SU-DHL-6 (cell line): ENCODE measurements around the gene TRPV4.

Experiments
- H2AFZ ChIP-seq: fragments of 200-600 bp; sonication (generic); 2 replicates; pipeline ENCODE4 v1.6.1; 2014; ENCODE audit warnings: low read depth, mild to moderate bottlenecking, moderate library complexity, mixed read lengths, antibody characterized with exemption, low read length; ENCODE audit not compliant: severe bottlenecking
- H3F3A ChIP-seq: fragments of 200-600 bp; shearing (Covaris generic); 2 replicates; pipeline ENCODE4 v1.6.0; 2016; ENCODE audit warnings: antibody characterized with exemption, mild to moderate bottlenecking; ENCODE audit not compliant: insufficient read depth
- H3K27ac ChIP-seq: fragments of 200-600 bp; sonication (generic); 2 replicates; pipeline ENCODE4 v1.5.1; 2016; ENCODE audit warnings: low read depth, mild to moderate bottlenecking, low read length, moderate library complexity, mixed read lengths
- H3K27me3 ChIP-seq: fragments of 200-600 bp; sonication (generic), shearing (Covaris generic); 2 replicates; pipeline ENCODE4 v1.6.0; 2014; ENCODE audit warnings: mild to moderate bottlenecking, low read length
- H3K36me3 ChIP-seq: fragments of 200-600 bp; sonication (generic); 2 replicates; pipeline ENCODE4 v1.6.1; 2014; ENCODE audit warnings: mild to moderate bottlenecking, low read length, mixed read lengths
- H3K4me2 ChIP-seq: fragments of 300-600, 200-600 bp; shearing (Covaris generic), sonication (generic); 2 replicates; pipeline ENCODE4 v1.6.0; 2014; ENCODE audit warnings: low read length, low read depth, mild to moderate bottlenecking; ENCODE audit not compliant: poor library complexity, severe bottlenecking
- H3K4me3 ChIP-seq: fragments of 200-600 bp; sonication (generic); 2 replicates; pipeline ENCODE4 v1.5.1; 2014; ENCODE audit warnings: antibody characterized with exemption, low read length, mild to moderate bottlenecking, mixed read lengths; ENCODE audit not compliant: insufficient read depth, poor library complexity, severe bottlenecking
- H3K79me2 ChIP-seq: fragments of 200-600 bp; sonication (generic); 2 replicates; pipeline ENCODE4 v1.6.1; 2014; ENCODE audit warnings: mild to moderate bottlenecking, low read length, moderate library complexity; ENCODE audit not compliant: insufficient read depth
- H3K9ac ChIP-seq: fragments of 200-600 bp; sonication (generic); 2 replicates; pipeline ENCODE4 v1.7.0; 2014; ENCODE audit warnings: mild to moderate bottlenecking, low read length
- H3K9me2 ChIP-seq: fragments of 200-600 bp; sonication (generic); replicated peaks from 2 replicates; pipeline ENCODE4 v1.6.1; 2014; ENCODE audit warnings: low read length; ENCODE audit not compliant: insufficient read depth
- H3K9me3 ChIP-seq: fragments of 200-600 bp; sonication (generic); 2 replicates; pipeline ENCODE4 v1.6.1; 2014; ENCODE audit warnings: low read length, mixed read lengths; ENCODE audit not compliant: insufficient read depth
- H4K20me1 ChIP-seq: fragments of 200-600 bp; sonication (generic); 2 replicates; pipeline ENCODE4 v1.6.1; 2014; ENCODE audit warnings: low read depth, mild to moderate bottlenecking, antibody characterized with exemption, low read length, moderate library complexity, mixed read lengths
- EZH2phosphoT487 ChIP-seq: fragments of 200-600 bp; sonication (generic), shearing (Covaris generic); conservative IDR thresholded peaks from 2 replicates; pipeline ENCODE4 v1.6.1; 2018; ENCODE audit warnings: mild to moderate bottlenecking, antibody characterized with exemption, low read length, moderate library complexity, mixed read lengths
- TF ChIP-seq, protein P1 (sequence below): fragments of 200-600 bp; sonication (generic); IDR thresholded peaks from one replicate; pipeline ENCODE4 v1.5.1; 2017; ENCODE audit warnings: antibody characterized with exemption, mild to moderate bottlenecking, low read length, moderate library complexity; ENCODE audit not compliant: insufficient read depth, poor library complexity, severe bottlenecking

TRPV4 gene

GRCh38 chr12:109767456-109767855, 65.7 kb downstream of the TRPV4 start:
- TF ChIP-seq, protein P1, sequence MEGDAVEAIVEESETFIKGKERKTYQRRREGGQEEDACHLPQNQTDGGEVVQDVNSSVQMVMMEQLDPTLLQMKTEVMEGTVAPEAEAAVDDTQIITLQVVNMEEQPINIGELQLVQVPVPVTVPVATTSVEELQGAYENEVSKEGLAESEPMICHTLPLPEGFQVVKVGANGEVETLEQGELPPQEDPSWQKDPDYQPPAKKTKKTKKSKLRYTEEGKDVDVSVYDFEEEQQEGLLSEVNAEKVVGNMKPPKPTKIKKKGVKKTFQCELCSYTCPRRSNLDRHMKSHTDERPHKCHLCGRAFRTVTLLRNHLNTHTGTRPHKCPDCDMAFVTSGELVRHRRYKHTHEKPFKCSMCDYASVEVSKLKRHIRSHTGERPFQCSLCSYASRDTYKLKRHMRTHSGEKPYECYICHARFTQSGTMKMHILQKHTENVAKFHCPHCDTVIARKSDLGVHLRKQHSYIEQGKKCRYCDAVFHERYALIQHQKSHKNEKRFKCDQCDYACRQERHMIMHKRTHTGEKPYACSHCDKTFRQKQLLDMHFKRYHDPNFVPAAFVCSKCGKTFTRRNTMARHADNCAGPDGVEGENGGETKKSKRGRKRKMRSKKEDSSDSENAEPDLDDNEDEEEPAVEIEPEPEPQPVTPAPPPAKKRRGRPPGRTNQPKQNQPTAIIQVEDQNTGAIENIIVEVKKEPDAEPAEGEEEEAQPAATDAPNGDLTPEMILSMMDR: no peak
- no peak for TF ChIP-seq EZH2phosphoT487

DNA sequence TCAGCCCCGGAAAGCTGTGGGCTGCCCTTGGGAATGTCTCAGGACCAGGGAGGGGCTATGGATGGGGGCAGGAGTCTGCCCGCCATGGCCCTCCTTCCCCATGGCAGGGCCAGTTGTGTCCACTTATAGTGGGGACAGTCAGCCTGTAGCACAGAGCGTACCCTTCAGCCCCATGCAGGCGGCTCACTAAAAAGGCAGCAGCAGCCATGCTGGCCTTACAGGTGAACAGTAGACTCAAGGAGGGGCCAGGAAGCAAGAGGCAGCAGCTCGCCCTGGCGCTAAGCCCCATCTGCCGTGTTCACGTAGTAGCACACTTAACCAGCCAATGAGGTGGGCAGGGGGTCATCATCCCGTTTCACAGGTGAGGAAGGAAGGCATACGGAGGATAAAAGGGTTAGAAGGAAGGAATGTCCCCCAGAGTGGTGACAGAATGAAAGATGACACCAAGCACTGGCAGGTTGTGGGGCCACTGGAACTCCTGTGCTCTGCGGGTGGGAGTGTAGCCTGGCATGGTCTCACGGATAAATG, 66.9 kb downstream of the TRPV4 start:
- no peak overlapping the region for H3K4me3 ChIP-seq
- H3K79me2 ChIP-seq: no peaks in the 10 kb centered on the region
- no peaks in the 10 kb centered on the region for H3F3A ChIP-seq
- H2AFZ ChIP-seq: no peak overlapping the region
- no peak overlapping the region for H3K9ac ChIP-seq
- no peaks in the 10 kb centered on the region for H3K36me3 ChIP-seq
- H4K20me1 ChIP-seq: no peaks in the 10 kb centered on the region
- H3K9me3 ChIP-seq: no peaks in the 10 kb centered on the region
- TF ChIP-seq EZH2phosphoT487: no peak
- TF ChIP-seq, protein P1: no peak
- H3K27ac ChIP-seq: no peak overlapping the region
- H3K4me2 ChIP-seq: no peak overlapping the region
- H3K9me2 ChIP-seq: no peaks in the 10 kb centered on the region
- H3K27me3 ChIP-seq: no peaks in the 10 kb centered on the region

More at GRCh38 chr12:109767456-109767855, 65.7 kb downstream of the TRPV4 start:
- H2AFZ ChIP-seq: no peak overlapping the region
- H3K79me2 ChIP-seq: no peaks in the 10 kb centered on the region
- no peaks in the 10 kb centered on the region for H3F3A ChIP-seq
- no peaks in the 10 kb centered on the region for H3K9me2 ChIP-seq
- no peaks in the 10 kb centered on the region for H4K20me1 ChIP-seq
- no peak overlapping the region for H3K4me2 ChIP-seq
- H3K9ac ChIP-seq: no peak overlapping the region
- no peaks in the 10 kb centered on the region for H3K9me3 ChIP-seq
- H3K4me3 ChIP-seq: no peak overlapping the region
- H3K27me3 ChIP-seq: no peaks in the 10 kb centered on the region
- no peaks in the 10 kb centered on the region for H3K36me3 ChIP-seq
- H3K27ac ChIP-seq: no peak overlapping the region

- Histone ChIP-seq H3K9me3 (no peaks in the 10 kb centered on the region), H3K36me3 (no peaks in the 10 kb centered on the region), H3K4me2 (no peak overlapping the region), H3K4me3 (no peak overlapping the region), H4K20me1 (no peaks in the 10 kb centered on the region), H3K27ac (no peak overlapping the region), H3K9me2 (no peaks in the 10 kb centered on the region), H3K9ac (no peak overlapping the region), H3K79me2 (no peaks in the 10 kb centered on the region), H3K27me3 (no peaks in the 10 kb centered on the region), H2AFZ (no peak overlapping the region), H3F3A (no peaks in the 10 kb centered on the region)
- no peak for TF ChIP-seq EZH2phosphoT487
- TF ChIP-seq, protein P1: no peak
Measured at GRCh38 chr12:109765446-109765810, 67.8 kb downstream of the TRPV4 start.
